Type B pancreatic cell (in vitro differentiated cells): ENCODE results near the gene TRPM1. TPM values are rescaled to one million over a fixed set of nuclear protein-coding genes. Genes with fewer than 3 reads are reported as not detected.
A peak's percentile ranks its signal among the peaks of the same experiment; 100 is the strongest.

ENCODE experiments used
- DNase-seq: peaks from one replicate; pipeline ENCODE4 v3.0.0; 2021; ENCODE audit warnings: mixed read lengths; ENCODE audit not compliant: unreplicated experiment; ENCODE audit errors: extremely low spot score
- H3K27ac Mint-ChIP-seq: 2 replicates; pipeline ENCODE4 v1.8.0; 2021; ENCODE audit warnings: mild to moderate bottlenecking, mixed read lengths
- H3K27me3 Mint-ChIP-seq: 2 replicates; pipeline ENCODE4 v1.8.0; 2021; ENCODE audit warnings: mixed read lengths
- H3K36me3 Mint-ChIP-seq: 2 replicates; pipeline ENCODE4 v1.8.0; 2021; ENCODE audit warnings: mixed read lengths
- H3K4me1 Mint-ChIP-seq: one replicate; pipeline ENCODE4 v1.8.0; 2021; ENCODE audit warnings: mixed read lengths; ENCODE audit not compliant: unreplicated experiment
- H3K4me3 Mint-ChIP-seq: 2 replicates; pipeline ENCODE4 v1.8.0; 2021; ENCODE audit warnings: mild to moderate bottlenecking, mixed read lengths
- H3K9me3 Mint-ChIP-seq: 2 replicates; pipeline ENCODE4 v1.8.0; 2021; ENCODE audit warnings: mixed read lengths
- CTCF ChIP-seq: fragments of 200-600 bp; sonication (generic); conservative IDR thresholded peaks from 2 replicates; pipeline ENCODE4 v1.5.0; 2021; ENCODE audit warnings: antibody characterized with exemption, mild to moderate bottlenecking
- total RNA-seq: library from RNA; stranded (reverse); gene quantifications from 2 replicates; pipeline ENCODE4 v1.2.1, GENCODE V29; 2021; ENCODE audit warnings: low replicate concordance

Gene TRPM1
- total RNA-seq, 1 donor from 2014 or later: 9.5 TPM

GRCh38 chr15:31032961-31033371 lies 68.6 kb downstream of the TRPM1 start:
- Mint-ChIP-seq H3K36me3 (no peaks in the 10 kb centered on the region), H3K4me3 (no peak overlapping the region), H3K27ac (no peak overlapping the region), H3K4me1 (peaks cover 8% of the 10 kb centered on the region), H3K9me3 (no peaks in the 10 kb centered on the region), H3K27me3 (no peaks in the 10 kb centered on the region)
- no peak for TF ChIP-seq CTCF
- no peak for DNase-seq

GRCh38 chr15:31031471-31032067 lies 70.0 kb downstream of the TRPM1 start:
- H3K4me3 Mint-ChIP-seq: no peak overlapping the region
- H3K4me1 Mint-ChIP-seq: peaks cover 8% of the 10 kb centered on the region
- H3K36me3 Mint-ChIP-seq: no peaks in the 10 kb centered on the region
- H3K9me3 Mint-ChIP-seq: no peaks in the 10 kb centered on the region
- H3K27ac Mint-ChIP-seq: no peak overlapping the region
- no peak for TF ChIP-seq CTCF
- DNase-seq: no peak
- no peaks in the 10 kb centered on the region for H3K27me3 Mint-ChIP-seq

- no peak for TF ChIP-seq CTCF
- no peak overlapping the region for H3K27ac Mint-ChIP-seq
- H3K27me3 Mint-ChIP-seq: no peaks in the 10 kb centered on the region
- no peak overlapping the region for H3K4me3 Mint-ChIP-seq
- DNase-seq: no peak
- H3K36me3 Mint-ChIP-seq: no peaks in the 10 kb centered on the region
- H3K4me1 Mint-ChIP-seq: peaks cover 28% of the 10 kb centered on the region
- no peaks in the 10 kb centered on the region for H3K9me3 Mint-ChIP-seq
Measured at GRCh38 chr15:31027910-31028578, 73.5 kb downstream of the TRPM1 start.

- Mint-ChIP-seq H3K4me3 (no peak overlapping the region), H3K4me1 (peaks cover 25% of the 10 kb centered on the region), H3K36me3 (no peaks in the 10 kb centered on the region), H3K27ac (no peak overlapping the region), H3K9me3 (no peaks in the 10 kb centered on the region), H3K27me3 (no peaks in the 10 kb centered on the region)
- TF ChIP-seq CTCF: no peak
- no peak for DNase-seq
Measured at GRCh38 chr15:31025996-31026395, 75.5 kb downstream of the TRPM1 start.

- Mint-ChIP-seq H3K27me3 (no peaks in the 10 kb centered on the region), H3K36me3 (no peaks in the 10 kb centered on the region)
Measured at GRCh38 chr15:31024979-31025378, 76.5 kb downstream of the TRPM1 start.

More at GRCh38 chr15:31024979-31025378, 76.5 kb downstream of the TRPM1 start:
- no peak for DNase-seq
- peak overlapping the region; percentile 70 for H3K27ac Mint-ChIP-seq
- peaks cover 25% of the 10 kb centered on the region for H3K4me1 Mint-ChIP-seq
- no peaks in the 10 kb centered on the region for H3K9me3 Mint-ChIP-seq
- H3K4me3 Mint-ChIP-seq: peak overlapping the region; percentile 13
- TF ChIP-seq CTCF: no peak
